Central memory CD8-positive, alpha-beta T cell (primary cell): ENCODE measurements around the gene GSE1.

Experiments
- ATAC-seq: fragments of 150-1000 bp; cut with Tn5 transposase; replicated peaks from 2 replicates; pipeline ENCODE4 v1.10.0; 2022; ENCODE audit warnings: mild to moderate bottlenecking, moderate FRiP score, moderate number of reproducible peaks; ENCODE audit not compliant: poor library complexity, severe bottlenecking; ENCODE audit errors: extremely low read depth
- DNase-seq, 2 donors: peaks; one replicate each; pipeline ENCODE4 v3.0.0; 2021; ENCODE audit warnings: low spot score in 2 of 2
- H3K27ac Mint-ChIP-seq: one replicate; pipeline ENCODE4 v1.8.0; 2022; ENCODE audit warnings: low read depth, mild to moderate bottlenecking, moderate library complexity, mixed read lengths
- H3K27me3 Mint-ChIP-seq: one replicate; pipeline ENCODE4 v1.8.0; 2022; ENCODE audit warnings: mixed read lengths
- H3K36me3 Mint-ChIP-seq: one replicate; pipeline ENCODE4 v1.8.0; 2022; ENCODE audit warnings: mild to moderate bottlenecking, moderate library complexity, mixed read lengths; ENCODE audit not compliant: insufficient read depth
- H3K4me1 Mint-ChIP-seq: one replicate; pipeline ENCODE4 v1.8.0; 2022; ENCODE audit warnings: mixed read lengths
- H3K4me3 Mint-ChIP-seq: one replicate; pipeline ENCODE4 v1.8.0; 2022; ENCODE audit warnings: mild to moderate bottlenecking, moderate library complexity, mixed read lengths
- H3K9me3 Mint-ChIP-seq: one replicate; pipeline ENCODE4 v1.8.0; 2022; ENCODE audit warnings: mixed read lengths

GSE1 gene

GRCh38 chr16:85607796-85608514 is 5.2 kb upstream of the GSE1 start:
- Mint-ChIP-seq H3K36me3 (peaks cover 5% of the 10 kb centered on the region), H3K27me3 (no peaks in the 10 kb centered on the region), H3K27ac (no peak overlapping the region), H3K9me3 (no peaks in the 10 kb centered on the region), H3K4me3 (no peak overlapping the region), H3K4me1 (peaks cover 43% of the 10 kb centered on the region)
- ATAC-seq (no peak), DNase-seq (no peak)

- Mint-ChIP-seq H3K36me3 (peaks cover 6% of the 10 kb centered on the region), H3K4me1 (peaks cover 42% of the 10 kb centered on the region), H3K4me3 (no peak overlapping the region), H3K27ac (peak overlapping the region; percentile 84), H3K27me3 (no peaks in the 10 kb centered on the region), H3K9me3 (no peaks in the 10 kb centered on the region)
- no peak for DNase-seq
- ATAC-seq: no peak
Measured at GRCh38 chr16:85608515-85608885, 4.6 kb upstream of the GSE1 start.

- DNase-seq (no peak), ATAC-seq (no peak)
- Mint-ChIP-seq H3K36me3 (peaks cover 6% of the 10 kb centered on the region), H3K4me1 (peaks cover 42% of the 10 kb centered on the region), H3K27me3 (no peaks in the 10 kb centered on the region), H3K4me3 (no peak overlapping the region), H3K27ac (peak overlapping the region; percentile 84), H3K9me3 (no peaks in the 10 kb centered on the region)
Measured at GRCh38 chr16:85608887-85609286, 4.2 kb upstream of the GSE1 start.

DNA sequence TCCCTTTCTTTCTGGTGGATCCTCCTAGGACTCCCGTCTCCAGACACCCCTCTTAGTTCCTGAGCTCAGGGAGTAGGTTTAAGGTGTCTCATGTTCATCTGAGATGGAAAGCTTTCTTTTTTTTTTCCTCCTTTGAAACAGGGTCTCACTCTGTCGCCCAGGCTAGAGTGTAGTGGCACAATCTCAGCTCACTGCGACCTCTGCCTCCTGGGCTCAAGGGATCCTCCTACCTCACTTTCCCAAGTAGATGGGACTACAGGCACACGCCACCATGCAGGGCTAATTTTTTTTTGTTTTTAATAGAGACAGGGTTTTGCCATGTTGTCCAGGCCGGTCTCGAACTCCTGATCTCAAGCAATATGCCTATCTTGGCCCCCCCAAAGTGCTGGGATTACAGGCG is 3.6 kb upstream of the GSE1 start:
- Mint-ChIP-seq H3K4me3 (peak overlapping the region; percentile 76), H3K9me3 (no peaks in the 10 kb centered on the region), H3K4me1 (peaks cover 42% of the 10 kb centered on the region)

DNA sequence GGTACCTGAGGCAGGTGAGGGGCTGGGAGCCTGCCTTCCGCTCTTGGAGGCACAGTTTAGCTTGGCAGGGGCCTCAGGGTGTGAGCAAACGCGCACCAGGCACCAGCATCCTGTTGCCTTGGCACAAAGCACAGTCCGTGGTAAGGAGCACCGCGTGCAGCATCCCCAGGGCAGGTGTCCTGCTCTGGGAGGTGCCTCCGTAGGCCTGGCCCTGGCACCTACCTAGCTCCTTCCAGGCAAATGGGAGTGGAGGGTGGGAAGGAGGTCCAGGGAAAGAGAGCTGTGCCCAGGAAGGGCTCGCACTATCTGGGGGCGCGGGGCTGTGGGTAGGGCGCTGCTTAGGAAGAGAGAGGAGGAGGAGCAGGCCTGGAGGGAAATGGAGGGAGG is 3.1 kb upstream of the GSE1 start:
- Mint-ChIP-seq H3K9me3 (no peaks in the 10 kb centered on the region), H3K4me1 (peaks cover 43% of the 10 kb centered on the region), H3K27me3 (no peaks in the 10 kb centered on the region), H3K4me3 (peak overlapping the region; percentile 76), H3K27ac (peak overlapping the region; percentile 84), H3K36me3 (peaks cover 7% of the 10 kb centered on the region)
- DNase-seq (no peak), ATAC-seq (peak; percentile 24)

More for the DNA sequence above, 3.6 kb upstream of the GSE1 start:
- Mint-ChIP-seq H3K36me3 (peaks cover 6% of the 10 kb centered on the region), H3K27ac (peak overlapping the region; percentile 84), H3K27me3 (no peaks in the 10 kb centered on the region)
- no peak for DNase-seq
- ATAC-seq: no peak

- Mint-ChIP-seq H3K27ac (peak overlapping the region; percentile 84), H3K36me3 (peaks cover 8% of the 10 kb centered on the region), H3K27me3 (no peaks in the 10 kb centered on the region), H3K4me3 (peak overlapping the region; percentile 76), H3K9me3 (no peaks in the 10 kb centered on the region), H3K4me1 (peaks cover 42% of the 10 kb centered on the region)
- peak; percentile 82 to 88 for DNase-seq
- ATAC-seq: peak; percentile 77
Measured at GRCh38 chr16:85610446-85611193, 2.5 kb upstream of the GSE1 start.

DNA sequence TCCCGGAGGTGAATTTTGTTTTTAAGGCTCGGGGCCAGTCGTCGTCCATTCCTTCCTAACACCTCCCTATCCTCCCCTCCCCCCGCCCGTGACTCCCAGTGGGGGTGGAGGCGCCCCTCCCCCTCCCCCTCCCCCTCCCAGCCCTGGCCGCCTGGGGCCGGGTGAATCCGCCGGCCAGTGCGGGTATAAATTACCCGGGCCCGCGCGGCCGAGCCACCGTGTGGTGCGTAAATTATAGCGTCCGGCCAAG is 2.0 kb upstream of the GSE1 start:
- H3K27ac Mint-ChIP-seq: no peak overlapping the region

DNA sequence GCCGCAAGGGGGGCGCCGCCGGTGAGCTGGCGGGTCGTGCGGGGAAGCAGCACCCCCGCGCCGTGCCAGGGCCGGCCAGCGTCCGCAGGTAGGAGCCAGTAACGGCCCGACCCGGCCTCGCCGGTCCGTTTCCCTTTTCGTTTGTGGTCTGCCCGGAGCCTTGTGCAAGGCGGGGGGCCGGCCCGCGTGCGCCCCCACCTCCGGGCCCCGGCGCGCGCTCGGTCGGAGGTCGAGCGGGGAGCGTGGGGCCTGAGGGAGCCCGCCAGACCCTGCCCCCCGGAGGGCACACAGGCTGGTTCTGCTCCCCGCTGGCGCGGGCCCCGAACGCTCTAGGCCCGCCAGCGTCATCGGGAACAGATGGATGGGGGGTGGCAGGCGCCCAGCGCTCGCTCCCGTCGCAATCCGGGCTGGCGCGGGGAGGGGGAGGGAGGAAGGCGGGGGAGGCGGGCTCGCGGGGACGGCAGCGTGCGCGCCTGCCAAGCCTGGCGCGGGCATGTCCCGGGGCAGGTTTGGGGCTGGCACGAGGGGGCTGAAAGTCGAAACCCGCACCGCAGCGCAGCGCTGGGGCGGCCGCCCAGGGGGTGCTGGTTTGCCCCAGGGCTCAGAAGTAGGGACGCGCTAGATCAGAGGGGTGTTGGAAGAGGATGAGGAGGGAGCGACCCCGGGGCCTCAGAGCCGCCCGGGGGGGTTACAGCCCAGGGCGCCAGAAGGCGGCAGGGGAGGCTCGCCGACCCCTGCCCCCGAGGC is 1.5 kb upstream of the GSE1 start:
- Mint-ChIP-seq H3K27ac (no peak overlapping the region), H3K4me1 (peaks cover 39% of the 10 kb centered on the region)
- no peak for ATAC-seq

More for the DNA sequence above, 2.0 kb upstream of the GSE1 start:
- Mint-ChIP-seq H3K27me3 (no peaks in the 10 kb centered on the region), H3K9me3 (no peaks in the 10 kb centered on the region), H3K36me3 (peaks cover 10% of the 10 kb centered on the region), H3K4me3 (peak overlapping the region; percentile 76), H3K4me1 (peaks cover 37% of the 10 kb centered on the region)
- DNase-seq: no peak
- ATAC-seq: no peak

GRCh38 chr16:85612191-85612800 is 826 bp upstream of the GSE1 start:
- Mint-ChIP-seq H3K4me3 (peak overlapping the region; percentile 76), H3K9me3 (no peaks in the 10 kb centered on the region), H3K4me1 (peaks cover 45% of the 10 kb centered on the region), H3K27ac (no peak overlapping the region), H3K27me3 (no peaks in the 10 kb centered on the region), H3K36me3 (peaks cover 10% of the 10 kb centered on the region)
- DNase-seq (no peak), ATAC-seq (no peak)

More for the DNA sequence above, 1.5 kb upstream of the GSE1 start:
- Mint-ChIP-seq H3K27me3 (no peaks in the 10 kb centered on the region), H3K36me3 (peaks cover 10% of the 10 kb centered on the region), H3K4me3 (peak overlapping the region; percentile 76), H3K9me3 (no peaks in the 10 kb centered on the region)
- peak in 1 of 2 donors; percentile 25 for DNase-seq

DNA sequence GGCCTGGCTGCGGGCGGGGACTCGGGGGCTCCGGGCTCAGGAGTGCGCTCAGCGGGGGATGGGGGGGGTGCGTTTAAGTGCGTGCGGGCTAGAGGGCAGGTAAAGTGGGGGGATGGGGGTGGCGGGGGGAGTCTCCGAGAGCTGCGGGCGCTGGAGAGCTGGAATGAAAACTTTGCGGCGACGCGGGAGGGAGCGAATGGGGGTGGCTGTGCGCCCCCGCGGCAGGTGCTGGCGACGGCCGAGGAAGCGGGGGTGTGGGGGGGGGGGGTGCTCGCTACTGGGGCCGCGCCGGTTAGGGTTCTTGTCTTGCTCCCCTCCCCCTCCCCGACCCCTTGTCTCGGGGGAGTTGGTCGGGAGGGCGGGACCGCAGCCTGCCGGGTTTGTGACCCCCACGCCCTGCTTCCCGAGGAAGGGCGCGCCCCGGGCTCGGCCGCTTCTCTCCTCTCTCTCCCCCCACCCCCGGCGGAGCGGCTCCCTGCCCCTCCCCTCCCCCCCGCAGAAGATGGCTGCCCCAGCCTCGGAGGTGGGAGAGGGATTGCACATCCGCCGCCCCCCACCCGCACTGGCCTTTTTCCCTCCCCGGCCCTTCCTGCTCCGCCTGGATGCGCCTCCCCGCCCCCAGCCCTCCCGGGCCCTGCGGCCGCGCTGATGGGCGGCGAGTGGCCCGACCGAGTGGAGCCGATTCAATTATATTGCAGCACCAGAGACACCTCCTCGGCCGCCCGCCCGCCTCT is 649 bp downstream of the GSE1 start:
- Mint-ChIP-seq H3K4me1 (peaks cover 41% of the 10 kb centered on the region), H3K27ac (no peak overlapping the region), H3K36me3 (peaks cover 10% of the 10 kb centered on the region), H3K4me3 (peak overlapping the region; percentile 76), H3K27me3 (no peaks in the 10 kb centered on the region), H3K9me3 (no peaks in the 10 kb centered on the region)
- ATAC-seq: no peak
- no peak for DNase-seq

GRCh38 chr16:85614338-85615013 is 1.4 kb downstream of the GSE1 start:
- H3K27ac Mint-ChIP-seq: no peak overlapping the region
- peak overlapping the region; percentile 76 for H3K4me3 Mint-ChIP-seq
- no peaks in the 10 kb centered on the region for H3K27me3 Mint-ChIP-seq
- DNase-seq (no peak), ATAC-seq (no peak)
- H3K9me3 Mint-ChIP-seq: no peaks in the 10 kb centered on the region
- peaks cover 15% of the 10 kb centered on the region for H3K36me3 Mint-ChIP-seq
- peaks cover 34% of the 10 kb centered on the region for H3K4me1 Mint-ChIP-seq
